GM21619 (cell line): ENCODE data around the gene NOP58.
"Not testable (repeated sequence)": the region's sequence is repeated elsewhere in the genome, so short reads cannot be mapped to it uniquely, and the experiment has no call there.

Source experiments
- ATAC-seq: cut with Tn5 transposase; IDR thresholded peaks from one replicate; pipeline ENCODE4 v1.9.1; 2021; ENCODE audit not compliant: unreplicated experiment

NOP58 gene

GRCh38 chr2:202265467-202266277 lies at the start of gene NOP58:
TSS of gene NOP58 (plus strand) at chr2:202265763. CDS start at chr2:202265942, 179 bp downstream.
- ATAC-seq, result peak; percentile 85

GRCh38 chr2:202221873-202222272 lies 43.7 kb upstream of the NOP58 start:
- ATAC-seq, result no peak

GRCh38 chr2:202237787-202238233 lies 27.8 kb upstream of the NOP58 start:
- ATAC-seq, result peak; percentile 32

- peak; percentile 97 for ATAC-seq
Measured at GRCh38 chr2:202238234-202239197, 27.0 kb upstream of the NOP58 start, which contains the start of gene SUMO1. TSS of gene SUMO1 (minus strand) at chr2:202238597. CDS start at chr2:202238451, 146 bp downstream.

- ATAC-seq, result not testable (repeated sequence)
Measured at GRCh38 chr2:202247710-202248109, 17.9 kb upstream of the NOP58 start.

GRCh38 chr2:202249521-202250253 lies 15.9 kb upstream of the NOP58 start:
- no peak for ATAC-seq

- no peak for ATAC-seq
Measured at GRCh38 chr2:202251494-202251893, 14.1 kb upstream of the NOP58 start.

GRCh38 chr2:202261531-202261930 lies 4.0 kb upstream of the NOP58 start:
- no peak for ATAC-seq

GRCh38 chr2:202267495-202267894 lies 1.9 kb downstream of the NOP58 start:
- no peak for ATAC-seq

GRCh38 chr2:202269585-202269984 lies 4.0 kb downstream of the NOP58 start:
- ATAC-seq, result no peak

GRCh38 chr2:202270487-202270886 lies 4.9 kb downstream of the NOP58 start:
- no peak for ATAC-seq

- ATAC-seq, result not testable (repeated sequence)
Measured at GRCh38 chr2:202276078-202276720, 10.6 kb downstream of the NOP58 start.

- ATAC-seq, result peak; percentile 52
Measured at GRCh38 chr2:202278036-202278760, 12.6 kb downstream of the NOP58 start.

GRCh38 chr2:202278944-202279343 lies 13.4 kb downstream of the NOP58 start:
- ATAC-seq, result no peak

- ATAC-seq, result no peak
Measured at GRCh38 chr2:202286595-202286994, 21.0 kb downstream of the NOP58 start.

GRCh38 chr2:202289394-202290204 lies 24.0 kb downstream of the NOP58 start:
- ATAC-seq, result no peak

GRCh38 chr2:202290316-202290715 lies 24.8 kb downstream of the NOP58 start:
- ATAC-seq, result no peak

- no peak for ATAC-seq
Measured at GRCh38 chr2:202290970-202291369, 25.4 kb downstream of the NOP58 start.

GRCh38 chr2:202299712-202300111 lies 34.1 kb downstream of the NOP58 start:
- peak; percentile 90 for ATAC-seq
